C4-2B (cell line): Measurements from ENCODE around the gene MDC1.

Experiments
- ZFX ChIP-seq: fragments of 450-650 bp; IDR thresholded peaks from 2 replicates; pipeline ENCODE4 v1.6.1; 2017
- TF ChIP-seq, protein P1 (sequence below): fragments of 450-650 bp; conservative IDR thresholded peaks from 2 replicates; pipeline ENCODE4 v1.5.1; 2017; ENCODE audit warnings: mild to moderate bottlenecking

DNA sequence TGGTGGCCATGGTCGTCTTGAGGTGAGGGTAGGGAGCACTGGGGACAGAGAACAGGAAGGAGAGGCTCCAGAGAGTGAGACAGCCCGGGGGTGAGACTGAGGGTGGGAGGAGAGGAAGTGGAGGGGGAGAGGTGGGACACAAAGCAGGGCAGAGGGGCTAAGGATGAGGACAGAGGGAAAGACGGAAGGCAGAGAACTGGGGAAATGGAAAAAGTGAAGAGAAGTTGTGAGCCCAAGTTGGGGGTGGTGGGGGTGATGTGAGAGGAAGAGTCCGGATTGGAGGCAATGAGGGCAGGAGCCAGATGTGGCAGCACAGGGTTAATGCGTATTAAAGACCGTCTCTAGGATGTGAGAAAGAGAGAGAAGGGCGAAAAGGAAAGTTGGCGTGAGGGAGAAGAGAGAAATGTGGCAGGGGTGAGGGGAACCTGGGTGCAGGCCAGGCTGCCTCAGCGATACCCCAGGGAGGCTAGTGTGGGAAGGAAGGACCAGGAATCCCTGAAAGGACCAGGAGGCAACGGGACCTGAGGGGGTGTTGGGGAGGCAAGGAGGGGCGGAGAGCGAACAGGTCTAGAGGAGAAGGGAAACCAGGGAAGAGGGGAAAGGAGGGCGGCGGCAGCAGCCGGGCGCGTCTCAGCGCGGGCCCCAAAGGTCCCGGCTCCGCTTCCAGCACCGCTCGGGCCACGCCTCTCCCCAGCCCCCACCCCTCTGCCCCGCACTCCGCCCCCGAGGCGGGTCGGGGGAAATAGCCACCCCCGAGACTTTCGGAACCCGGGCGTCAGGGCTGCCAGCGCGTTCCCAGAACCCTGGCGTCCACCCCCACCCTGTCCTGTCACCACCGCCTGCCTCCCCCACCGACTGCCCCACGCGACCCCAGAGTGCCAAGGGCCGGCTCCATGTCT, 30.8 kb downstream of the MDC1 start, which contains the start of gene PPP1R18:
- TF ChIP-seq, protein P1, sequence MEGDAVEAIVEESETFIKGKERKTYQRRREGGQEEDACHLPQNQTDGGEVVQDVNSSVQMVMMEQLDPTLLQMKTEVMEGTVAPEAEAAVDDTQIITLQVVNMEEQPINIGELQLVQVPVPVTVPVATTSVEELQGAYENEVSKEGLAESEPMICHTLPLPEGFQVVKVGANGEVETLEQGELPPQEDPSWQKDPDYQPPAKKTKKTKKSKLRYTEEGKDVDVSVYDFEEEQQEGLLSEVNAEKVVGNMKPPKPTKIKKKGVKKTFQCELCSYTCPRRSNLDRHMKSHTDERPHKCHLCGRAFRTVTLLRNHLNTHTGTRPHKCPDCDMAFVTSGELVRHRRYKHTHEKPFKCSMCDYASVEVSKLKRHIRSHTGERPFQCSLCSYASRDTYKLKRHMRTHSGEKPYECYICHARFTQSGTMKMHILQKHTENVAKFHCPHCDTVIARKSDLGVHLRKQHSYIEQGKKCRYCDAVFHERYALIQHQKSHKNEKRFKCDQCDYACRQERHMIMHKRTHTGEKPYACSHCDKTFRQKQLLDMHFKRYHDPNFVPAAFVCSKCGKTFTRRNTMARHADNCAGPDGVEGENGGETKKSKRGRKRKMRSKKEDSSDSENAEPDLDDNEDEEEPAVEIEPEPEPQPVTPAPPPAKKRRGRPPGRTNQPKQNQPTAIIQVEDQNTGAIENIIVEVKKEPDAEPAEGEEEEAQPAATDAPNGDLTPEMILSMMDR: no peak
- no peak for TF ChIP-seq ZFX
